GM18505 (cell line): ENCODE measurements around the gene SPATA1.
A peak's percentile ranks its signal among the peaks of the same experiment; 100 is the strongest.
"Not testable (repeated sequence)": the region's sequence is repeated elsewhere in the genome, so short reads cannot be mapped to it uniquely, and the experiment has no call there.

Experiments
- ATAC-seq: cut with Tn5 transposase; IDR thresholded peaks from one replicate; pipeline ENCODE4 v1.9.1; 2021; ENCODE audit not compliant: unreplicated experiment
- POLR2A ChIP-seq: IDR thresholded peaks from 4 replicates; pipeline ENCODE4 v1.6.1; 2011; ENCODE audit warnings: borderline replicate concordance; ENCODE audit not compliant: insufficient read depth, insufficient read length; ENCODE audit errors: extremely low read depth

The SPATA1 gene

GRCh38 chr1:84585803-84586202, 79.6 kb downstream of the SPATA1 start:
- TF ChIP-seq POLR2A = no peak
- ATAC-seq = no peak

- no peak for ATAC-seq
- no peak for TF ChIP-seq POLR2A
These were observed 80.9 kb downstream of the SPATA1 start for GRCh38 chr1:84587099-84587498.

GRCh38 chr1:84594959-84595358, 88.8 kb downstream of the SPATA1 start:
- ATAC-seq = not testable (repeated sequence)

- TF ChIP-seq POLR2A = no peak
- ATAC-seq = no peak
These were observed 90.8 kb downstream of the SPATA1 start for GRCh38 chr1:84597011-84597410.

- TF ChIP-seq POLR2A = no peak
- ATAC-seq = no peak
These were observed 92.2 kb downstream of the SPATA1 start for GRCh38 chr1:84598418-84598817.

GRCh38 chr1:84598846-84599741, 92.9 kb downstream of the SPATA1 start:
- no peak for TF ChIP-seq POLR2A
- peak; percentile 83 for ATAC-seq

GRCh38 chr1:84600796-84601195, 94.6 kb downstream of the SPATA1 start:
- ATAC-seq = no peak
- no peak for TF ChIP-seq POLR2A

GRCh38 chr1:84603223-84603622, 97.0 kb downstream of the SPATA1 start:
- ATAC-seq = no peak
- TF ChIP-seq POLR2A = no peak

GRCh38 chr1:84603941-84604830, 98.0 kb downstream of the SPATA1 start:
- no peak for ATAC-seq
- no peak for TF ChIP-seq POLR2A

GRCh38 chr1:84605157-84605556, 99.0 kb downstream of the SPATA1 start:
- TF ChIP-seq POLR2A = no peak
- no peak for ATAC-seq

- no peak for TF ChIP-seq POLR2A
- no peak for ATAC-seq
These were observed 100.8 kb downstream of the SPATA1 start for GRCh38 chr1:84606977-84607376.

GRCh38 chr1:84611091-84611490, 104.9 kb downstream of the SPATA1 start:
- no peak for ATAC-seq
- TF ChIP-seq POLR2A = no peak

GRCh38 chr1:84611796-84612195, 105.6 kb downstream of the SPATA1 start:
- no peak for ATAC-seq

GRCh38 chr1:84613026-84613425, 106.8 kb downstream of the SPATA1 start:
- ATAC-seq = no peak
- TF ChIP-seq POLR2A = no peak

More at GRCh38 chr1:84611796-84612195, 105.6 kb downstream of the SPATA1 start:
- TF ChIP-seq POLR2A = no peak

- TF ChIP-seq POLR2A = no peak
- no peak for ATAC-seq
These were observed 107.7 kb downstream of the SPATA1 start for GRCh38 chr1:84613887-84614286.

- no peak for TF ChIP-seq POLR2A
- no peak for ATAC-seq
These were observed 109.6 kb downstream of the SPATA1 start for GRCh38 chr1:84615790-84616189.
